ENCODE measurements around the gene NAA80. TPM values are rescaled to one million over a fixed set of nuclear protein-coding genes. Genes with fewer than 3 reads are reported as not detected.

Gene NAA80
- total and polyA plus RNA-seq, 2 of the 13 experiments (the other 11 are each of a cell fraction or from before 2014, with no cell fraction given) = 3.4 to 8.7 TPM

DNA sequence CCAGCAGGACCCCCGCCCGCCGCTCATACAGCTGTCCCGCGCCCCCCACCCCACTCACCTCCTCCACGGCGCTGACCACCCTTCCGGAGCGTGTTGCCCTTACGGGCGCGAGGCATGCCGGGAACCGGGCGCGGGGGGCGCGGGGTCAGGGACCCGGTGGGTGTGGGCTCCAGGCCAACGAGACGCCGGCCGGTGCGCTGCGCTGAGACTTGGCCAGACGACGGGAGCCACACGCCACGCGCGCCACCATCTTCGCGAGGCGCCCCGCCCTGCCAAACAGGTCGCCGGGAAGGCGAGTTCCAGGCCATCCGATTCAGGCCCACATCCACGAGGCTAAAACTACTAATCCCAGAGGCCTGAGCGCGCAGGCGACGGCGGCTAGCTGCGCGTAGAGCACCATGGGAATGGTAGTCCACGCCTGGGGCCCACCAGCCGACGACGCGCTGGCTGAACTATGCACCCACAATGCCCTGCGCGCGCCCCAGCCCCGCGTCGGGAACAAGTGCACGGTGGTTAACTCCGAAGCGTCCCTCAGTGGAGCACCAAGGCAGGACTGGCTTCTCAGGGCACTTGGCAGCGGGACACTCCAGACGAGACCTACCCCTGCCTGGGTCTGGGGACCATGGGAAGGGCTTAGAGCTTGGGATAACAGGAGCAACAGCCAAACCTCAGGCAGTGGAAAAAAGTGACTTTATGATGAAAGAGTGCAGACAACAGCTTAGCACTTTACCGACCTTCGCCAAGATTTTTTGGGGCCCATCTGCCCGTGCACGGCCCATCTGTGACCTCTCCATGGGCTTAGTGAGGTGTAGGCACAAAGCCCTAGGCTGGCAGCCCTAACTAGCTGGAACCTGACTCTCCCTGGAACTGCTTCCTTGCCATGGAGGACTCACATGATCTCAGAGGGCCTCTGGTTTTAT lies 6.8 kb downstream of the NAA80 start, which contains the start of gene IFRD2 (continued):
- TF ChIP-seq POGK (CRISPR knock-in tag; conservative IDR thresholded peaks at IDR 0.05) (0 out of 2 replicates have a peak, but pooled peaks have one; percentile 68), ZNF274 (CRISPR knock-in tag; IDR thresholded peaks at IDR 0.05) (peak; percentile 48; the same call in 1 of the 2 replicates), TBL1XR1 (IDR thresholded peaks at IDR 0.05; ENCODE audit: borderline replicate concordance, low read length, partially characterized antibody) (peak; percentile 96), CBFB (CRISPR knock-in tag; IDR thresholded peaks at IDR 0.05) (peak; percentile 89), ZNF790 (CRISPR knock-in tag; IDR thresholded peaks at IDR 0.05; ENCODE audit: borderline replicate concordance) (peak; percentile 87; the same call in 1 of the 2 replicates), ARNTL (CRISPR knock-in tag; IDR thresholded peaks at IDR 0.05) (peak; percentile 62; the same call in 1 of the 2 replicates), ZNF709 (CRISPR knock-in tag; IDR thresholded peaks at IDR 0.05) (peak; percentile 65; the same call in 1 of the 2 replicates), AGO1 (IDR thresholded peaks at IDR 0.05; ENCODE audit: low read depth, low read length, poor library complexity, severe bottlenecking) (peak; percentile 82), ZNF337 (CRISPR knock-in tag; IDR thresholded peaks at IDR 0.05; ENCODE audit: borderline replicate concordance, low read depth) (0 out of 2 replicates have a peak, but pooled peaks have one; percentile 34), MTF1 (CRISPR knock-in tag; IDR thresholded peaks at IDR 0.05) (no peak), IRF9 (CRISPR knock-in tag; IDR thresholded peaks at IDR 0.05; ENCODE audit: borderline replicate concordance) (peak; percentile 76; the same call in 1 of the 2 replicates), ZNF713 (CRISPR knock-in tag; IDR thresholded peaks at IDR 0.05) (0 out of 2 replicates have a peak, but pooled peaks have one; percentile 52), DNMT1 (CRISPR knock-in tag; IDR thresholded peaks at IDR 0.05) (0 out of 2 replicates have a peak, but pooled peaks have one; percentile 62), FOXO1 (CRISPR knock-in tag; IDR thresholded peaks at IDR 0.05) (peak; percentile 58; the same call in 1 of the 2 replicates), ARID3A (IDR thresholded peaks at IDR 0.05; ENCODE audit: low read depth, low read length) (0 out of 2 replicates have a peak, but pooled peaks have one; percentile 18)
- TF ChIP-seq, protein P1, sequence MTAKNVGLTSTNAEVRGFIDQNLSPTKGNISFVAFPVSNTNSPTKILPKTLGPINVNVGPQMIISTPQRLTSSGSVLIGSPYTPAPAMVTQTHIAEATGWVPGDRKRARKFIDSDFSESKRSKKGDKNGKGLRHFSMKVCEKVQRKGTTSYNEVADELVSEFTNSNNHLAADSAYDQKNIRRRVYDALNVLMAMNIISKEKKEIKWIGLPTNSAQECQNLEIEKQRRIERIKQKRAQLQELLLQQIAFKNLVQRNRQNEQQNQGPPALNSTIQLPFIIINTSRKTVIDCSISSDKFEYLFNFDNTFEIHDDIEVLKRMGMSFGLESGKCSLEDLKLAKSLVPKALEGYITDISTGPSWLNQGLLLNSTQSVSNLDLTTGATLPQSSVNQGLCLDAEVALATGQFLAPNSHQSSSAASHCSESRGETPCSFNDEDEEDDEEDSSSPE (CRISPR knock-in tag; IDR thresholded peaks at IDR 0.05) = peak; percentile 88
- TF ChIP-seq, protein P2, sequence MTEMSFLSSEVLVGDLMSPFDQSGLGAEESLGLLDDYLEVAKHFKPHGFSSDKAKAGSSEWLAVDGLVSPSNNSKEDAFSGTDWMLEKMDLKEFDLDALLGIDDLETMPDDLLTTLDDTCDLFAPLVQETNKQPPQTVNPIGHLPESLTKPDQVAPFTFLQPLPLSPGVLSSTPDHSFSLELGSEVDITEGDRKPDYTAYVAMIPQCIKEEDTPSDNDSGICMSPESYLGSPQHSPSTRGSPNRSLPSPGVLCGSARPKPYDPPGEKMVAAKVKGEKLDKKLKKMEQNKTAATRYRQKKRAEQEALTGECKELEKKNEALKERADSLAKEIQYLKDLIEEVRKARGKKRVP (CRISPR knock-in tag; IDR thresholded peaks at IDR 0.05) = 0 out of 4 replicates have a peak, but pooled peaks of 1 of the 2 experiments have one; percentile 26
- TF ChIP-seq, protein P3, sequence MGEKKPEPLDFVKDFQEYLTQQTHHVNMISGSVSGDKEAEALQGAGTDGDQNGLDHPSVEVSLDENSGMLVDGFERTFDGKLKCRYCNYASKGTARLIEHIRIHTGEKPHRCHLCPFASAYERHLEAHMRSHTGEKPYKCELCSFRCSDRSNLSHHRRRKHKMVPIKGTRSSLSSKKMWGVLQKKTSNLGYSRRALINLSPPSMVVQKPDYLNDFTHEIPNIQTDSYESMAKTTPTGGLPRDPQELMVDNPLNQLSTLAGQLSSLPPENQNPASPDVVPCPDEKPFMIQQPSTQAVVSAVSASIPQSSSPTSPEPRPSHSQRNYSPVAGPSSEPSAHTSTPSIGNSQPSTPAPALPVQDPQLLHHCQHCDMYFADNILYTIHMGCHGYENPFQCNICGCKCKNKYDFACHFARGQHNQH (CRISPR knock-in tag; IDR thresholded peaks at IDR 0.05) = peak; percentile 61
